NCI-H146 treated with DMSO at 0.1 percent for 48 hours (cell line): ENCODE results near the gene TMEM183A.

Source experiments
- DNase-seq: peaks from one replicate; lab custom pipeline; 2025; ENCODE audit not compliant: unreplicated experiment; lab: John Stamatoyannopoulos, UW

TMEM183A gene

GRCh38 chr1:203044546-203045250 is 37.5 kb downstream of the TMEM183A start:
- DNase-seq = no peak

GRCh38 chr1:203045336-203045735 is 38.2 kb downstream of the TMEM183A start:
- DNase-seq = no peak

GRCh38 chr1:203045821-203046594 is 38.8 kb downstream of the TMEM183A start:
- DNase-seq = no peak

- no peak for DNase-seq
Measured at GRCh38 chr1:203046984-203047630, 39.9 kb downstream of the TMEM183A start.

GRCh38 chr1:203048086-203048485 is 40.9 kb downstream of the TMEM183A start:
- no peak for DNase-seq

GRCh38 chr1:203048555-203049051 is 41.4 kb downstream of the TMEM183A start:
- no peak for DNase-seq

GRCh38 chr1:203049077-203049476 is 41.9 kb downstream of the TMEM183A start:
- no peak for DNase-seq

GRCh38 chr1:203049576-203050180 is 42.5 kb downstream of the TMEM183A start:
- DNase-seq = no peak

- no peak for DNase-seq
Measured at GRCh38 chr1:203050826-203051225, 43.7 kb downstream of the TMEM183A start.

GRCh38 chr1:203051841-203052324 is 44.7 kb downstream of the TMEM183A start:
- DNase-seq = peak; percentile 69

GRCh38 chr1:203052601-203053000 is 45.4 kb downstream of the TMEM183A start:
- DNase-seq = no peak

GRCh38 chr1:203054184-203054583 is 47.0 kb downstream of the TMEM183A start:
- no peak for DNase-seq

GRCh38 chr1:203054642-203055041 is 47.5 kb downstream of the TMEM183A start:
- no peak for DNase-seq

- no peak for DNase-seq
Measured at GRCh38 chr1:203055161-203055799, 48.1 kb downstream of the TMEM183A start.

GRCh38 chr1:203056012-203056411 is 48.8 kb downstream of the TMEM183A start:
- DNase-seq = no peak

- DNase-seq = no peak
Measured at GRCh38 chr1:203056516-203056915, 49.3 kb downstream of the TMEM183A start.

- DNase-seq = no peak
Measured at GRCh38 chr1:203057911-203058675, 50.9 kb downstream of the TMEM183A start.

GRCh38 chr1:203058676-203058935 is 51.4 kb downstream of the TMEM183A start:
- no peak for DNase-seq

- no peak for DNase-seq
Measured at GRCh38 chr1:203059485-203059884, 52.3 kb downstream of the TMEM183A start.

GRCh38 chr1:203060115-203060514 is 52.9 kb downstream of the TMEM183A start:
- no peak for DNase-seq
